GM10248 (cell line): ENCODE data around the gene IKZF2.
A peak's percentile ranks its signal among the peaks of the same experiment; 100 is the strongest.

Experiments used
- CTCF ChIA-PET: fragments of 300-600 bp; sonication (Branson Sonifier 250); formaldehyde crosslinking; extraction: SDS; loops from one replicate; lab custom pipeline; 2021; ENCODE audit warnings: antibody characterized with exemption; lab: Yijun Ruan, JAX
- POLR2A ChIA-PET: fragments of 350-650 bp; sonication (Branson Sonifier 250); formaldehyde crosslinking; extraction: SDS; loops from one replicate; lab custom pipeline; 2020; ENCODE audit warnings: antibody characterized with exemption; lab: Yijun Ruan, JAX
- DNase-seq: peaks from one replicate; pipeline ENCODE4 v3.0.0; 2012; ENCODE audit errors: extremely low spot score
- CTCF ChIP-seq: IDR thresholded peaks from 2 replicates; pipeline ENCODE4 v1.5.1; 2012; ENCODE audit warnings: mild to moderate bottlenecking, low read depth; ENCODE audit errors: extremely low read depth, missing control alignments, control extremely low read depth

Gene IKZF2

GRCh38 chr2:213017404-213017803 is 134.0 kb downstream of the IKZF2 start:
- ChIA-PET CTCF (interaction anchor here (1.0 to 2.4 kb wide), 6 partner anchors 9 to 331 kb away, joined by 4 to 8 read pairs (median 5); partner anchors contain the start of gene IKZF2), POLR2A (interaction anchor here (1.2 kb wide), 1 partner anchor 134 kb away, joined by 6 read pairs; the partner anchor contains the start of gene IKZF2)
- no peak for TF ChIP-seq CTCF
- DNase-seq: no peak

DNA sequence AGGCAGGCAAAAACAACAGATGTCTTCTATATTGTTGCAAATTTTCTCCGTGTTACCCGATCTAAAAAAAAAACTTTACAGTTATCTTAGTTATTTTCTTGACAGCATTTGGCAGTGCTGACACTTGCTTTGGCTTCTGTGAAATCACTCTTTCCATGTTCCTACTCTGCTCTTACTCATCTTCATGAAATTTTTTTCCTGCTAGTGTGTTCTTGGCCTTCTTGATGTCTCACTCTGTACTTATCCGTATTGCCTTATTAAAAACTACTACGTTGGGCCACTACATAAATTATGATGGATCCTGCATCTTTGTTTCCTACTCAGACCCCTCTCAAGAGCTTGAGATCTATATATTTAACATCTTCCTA is 134.4 kb downstream of the IKZF2 start:
- TF ChIP-seq CTCF: no peak
- ChIA-PET POLR2A (no interaction called here), CTCF (interaction anchor here (1.6 to 2.4 kb wide), 3 partner anchors 132 to 140 kb away, joined by 4 to 6 read pairs (median 6); partner anchors contain the start of gene IKZF2)
- DNase-seq: no peak

DNA sequence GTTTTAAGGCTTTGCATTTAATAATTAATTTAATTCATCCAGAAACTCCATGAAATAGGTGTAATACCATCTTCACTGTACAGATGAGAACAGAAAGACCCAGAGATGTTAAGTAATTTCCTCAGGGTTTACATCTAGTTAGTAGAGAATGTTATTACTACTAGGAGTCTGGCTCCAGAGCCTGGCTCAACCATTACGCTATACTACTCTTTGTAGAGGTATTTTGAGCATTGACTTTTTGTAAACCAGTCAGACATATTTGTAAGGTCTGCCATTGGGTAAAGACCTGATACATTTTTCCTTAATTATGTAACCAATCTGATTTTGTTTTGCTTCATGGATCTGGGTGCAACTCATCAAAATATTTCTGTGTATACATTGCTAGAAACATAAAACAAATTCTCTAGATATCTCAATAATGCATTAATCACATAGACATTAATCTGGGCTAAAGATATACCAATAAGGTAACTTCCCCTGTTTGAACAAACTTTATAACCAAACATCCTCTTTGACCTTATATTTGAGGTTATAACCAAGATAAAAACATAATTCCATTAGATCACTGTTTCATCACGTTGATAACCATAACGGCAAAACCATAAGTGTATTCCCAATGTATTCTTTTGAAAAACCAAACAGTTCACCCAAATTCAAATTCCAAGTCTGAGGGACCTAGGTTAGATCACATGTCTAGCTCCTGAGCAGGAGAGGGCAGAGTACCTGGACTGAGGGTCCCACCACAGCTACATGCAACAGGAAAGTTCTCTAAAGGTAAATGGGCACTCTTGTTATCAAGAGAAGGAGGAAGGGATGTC is 135.0 kb downstream of the IKZF2 start:
- ChIA-PET CTCF (interaction anchor here (1.4 to 2.4 kb wide), 4 partner anchors 8 to 141 kb away, joined by 4 to 6 read pairs (median 5); partner anchors contain the start of gene IKZF2), POLR2A (no interaction called here)
- TF ChIP-seq CTCF: no peak
- DNase-seq: no peak

GRCh38 chr2:213015387-213016165 is 135.8 kb downstream of the IKZF2 start:
- DNase-seq: peak; percentile 35
- no peak for TF ChIP-seq CTCF
- ChIA-PET POLR2A (no interaction called here), CTCF (interaction anchor here (1.4 kb wide), 1 partner anchor 9 kb away, joined by 4 read pairs; no protein-coding TSS in a partner anchor)

DNA sequence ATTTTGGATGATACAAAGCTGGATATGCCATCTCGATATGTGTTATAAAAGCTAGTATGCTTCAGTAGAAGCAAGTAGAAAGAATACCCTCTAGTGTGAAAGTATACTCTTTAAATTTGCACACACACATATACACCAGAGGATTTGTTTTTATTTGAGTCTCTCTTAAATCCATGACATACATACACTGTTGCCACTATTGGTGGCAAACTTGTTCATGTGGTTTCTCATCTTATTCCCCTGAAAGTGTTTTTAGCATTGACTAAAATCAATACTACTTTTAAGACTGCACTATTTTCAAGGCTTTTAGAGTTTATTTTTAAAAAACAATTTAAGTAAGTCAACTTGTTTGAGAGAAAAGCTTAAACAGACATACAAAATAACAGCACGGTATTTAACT is 137.4 kb downstream of the IKZF2 start:
- TF ChIP-seq CTCF: no peak
- ChIA-PET CTCF (interaction anchor here (1.4 to 1.5 kb wide), 2 partner anchors 139 to 239 kb away, joined by 3 read pairs; no protein-coding TSS in a partner anchor), POLR2A (interaction anchor here (1.2 kb wide), 1 partner anchor 8 kb away, joined by 3 read pairs; no protein-coding TSS in a partner anchor)
- DNase-seq: no peak

DNA sequence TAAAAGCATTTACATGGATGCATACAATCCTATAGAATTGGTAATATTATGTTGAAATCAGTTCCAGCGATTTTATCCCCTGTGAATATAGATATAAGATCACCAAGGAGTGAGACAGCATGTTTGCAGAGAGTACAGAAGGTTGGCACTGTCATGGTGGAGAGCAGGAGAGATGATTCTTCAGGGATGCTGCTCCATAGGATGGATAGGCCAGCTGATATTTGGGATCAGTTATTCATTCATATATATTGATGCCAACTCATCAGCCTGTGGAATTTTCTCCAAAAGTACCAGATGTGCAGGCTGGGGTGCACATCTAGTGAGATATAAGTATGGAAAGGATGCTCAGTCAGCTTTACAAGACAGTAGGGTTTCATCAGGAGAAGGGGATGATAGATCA is 139.9 kb downstream of the IKZF2 start:
- POLR2A ChIA-PET: interaction anchor here (1.2 kb wide), 1 partner anchor 146 kb away, joined by 3 read pairs; no protein-coding TSS in a partner anchor
- DNase-seq: no peak
- no peak for TF ChIP-seq CTCF
- CTCF ChIA-PET: no interaction called here
